GM12873 (cell line): ENCODE data around the gene CCDC88C.

Source experiments
- CTCF ChIP-seq: IDR thresholded peaks from 2 replicates; pipeline ENCODE4 v1.5.1; 2012; ENCODE audit warnings: low read depth, mild to moderate bottlenecking, moderate library complexity, low read length, control low read depth; ENCODE audit not compliant: insufficient read depth; ENCODE audit errors: missing control alignments

The CCDC88C gene

DNA sequence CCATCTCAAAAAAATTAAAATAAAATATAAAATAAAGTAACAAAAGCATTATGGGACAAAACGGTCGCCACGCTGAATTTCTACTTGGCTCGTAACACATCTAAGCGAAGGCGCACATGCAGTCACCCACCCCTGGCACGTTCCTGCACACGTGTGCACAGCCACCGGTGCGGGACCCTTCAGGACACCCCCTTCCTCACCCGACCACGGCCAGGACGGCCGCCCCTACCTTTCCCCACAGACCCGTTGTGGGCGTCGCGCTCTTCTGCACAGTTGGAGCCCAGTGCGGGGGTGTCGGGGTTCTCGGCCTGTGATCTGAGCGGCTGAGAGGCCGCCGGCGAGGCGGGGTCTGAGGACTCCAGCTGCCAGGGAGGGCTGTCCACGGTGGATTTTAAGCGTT is 128.7 kb downstream of the CCDC88C start:
- no peak for TF ChIP-seq CTCF

- peak; percentile 80 for TF ChIP-seq CTCF
Measured at GRCh38 chr14:91286530-91286937, 131.1 kb downstream of the CCDC88C start.

- TF ChIP-seq CTCF: no peak
Measured at GRCh38 chr14:91284791-91285548, 132.7 kb downstream of the CCDC88C start.

GRCh38 chr14:91284146-91284790 is 133.4 kb downstream of the CCDC88C start:
- no peak for TF ChIP-seq CTCF

DNA sequence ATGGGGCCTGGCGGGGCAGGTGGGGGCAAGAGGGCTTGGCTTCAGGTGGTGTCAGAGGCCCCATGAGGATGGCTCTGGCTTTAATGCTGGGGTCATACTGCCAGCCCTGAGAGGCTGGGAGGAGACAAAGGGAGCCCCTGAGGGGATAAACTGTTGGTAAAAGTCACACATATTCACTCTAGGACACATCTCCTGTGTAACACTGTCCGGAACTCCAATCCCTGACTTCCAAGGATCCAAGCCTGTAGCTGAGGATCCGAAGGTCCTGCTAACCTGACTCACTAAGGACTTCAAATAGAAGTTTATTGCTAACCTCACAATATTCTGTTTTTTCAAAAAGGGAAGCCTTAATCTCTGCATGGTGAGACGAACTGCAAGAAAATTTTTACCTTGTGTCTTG is 134.0 kb downstream of the CCDC88C start:
- no peak for TF ChIP-seq CTCF

DNA sequence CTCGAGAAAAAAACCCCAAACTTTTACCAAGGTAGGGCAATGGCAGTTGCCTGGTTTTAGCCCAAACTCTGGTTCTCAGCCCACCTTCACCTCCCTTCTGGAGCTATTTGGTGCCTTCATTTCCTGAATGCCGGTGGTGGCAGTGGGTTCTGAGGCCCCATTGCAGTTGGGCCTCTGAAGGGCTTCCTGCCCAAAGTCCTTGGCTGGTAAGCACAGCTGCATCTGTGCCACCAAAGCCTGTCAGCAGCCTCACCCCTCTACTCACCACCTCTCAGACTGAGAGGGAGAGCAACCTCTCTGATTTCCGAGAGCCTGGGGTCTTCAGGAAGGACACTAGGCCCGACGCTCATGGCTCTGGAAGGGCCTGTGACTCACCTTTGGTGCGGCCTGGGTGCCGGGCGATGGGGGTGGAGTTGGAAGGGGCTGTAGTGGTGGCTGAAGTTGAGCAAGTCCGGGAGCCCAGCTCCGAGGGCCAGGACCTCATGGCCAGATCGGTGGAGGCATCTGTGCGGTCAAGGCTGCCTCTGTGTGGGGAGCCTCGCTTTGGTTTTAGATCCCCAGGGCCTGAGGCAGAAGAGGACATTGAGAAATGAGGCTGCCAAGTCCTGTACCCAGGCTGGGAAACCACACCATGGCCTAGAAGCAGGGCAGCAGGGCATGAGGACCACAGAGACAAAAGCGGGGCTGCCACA is 134.5 kb downstream of the CCDC88C start:
- TF ChIP-seq CTCF: no peak

DNA sequence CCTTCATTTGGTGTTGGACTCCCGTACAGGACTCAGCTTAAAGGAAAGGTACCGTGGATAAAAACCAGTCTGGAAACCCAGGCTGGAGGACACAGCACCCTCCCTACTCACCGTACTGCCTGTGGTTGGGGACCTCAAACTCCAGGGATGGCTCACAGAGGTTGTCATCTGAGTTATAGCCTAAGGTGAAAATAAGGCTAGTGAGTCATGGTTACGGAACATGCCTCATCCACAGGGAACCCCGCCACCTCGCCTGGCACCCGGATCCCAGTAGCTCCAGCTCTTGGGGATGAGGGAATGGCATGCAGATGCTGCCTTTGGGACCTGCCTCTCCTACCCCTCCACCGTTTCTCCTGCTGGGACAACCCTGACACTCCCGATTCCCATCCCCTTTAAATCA is 136.3 kb downstream of the CCDC88C start:
- no peak for TF ChIP-seq CTCF
